PC-9 (cell line): ENCODE measurements around the gene GRIA1.

Source experiments
- CTCF ChIP-seq: fragments of 200-600 bp; sonication (generic); conservative IDR thresholded peaks from 2 replicates; pipeline ENCODE4 v1.6.1; 2017; ENCODE audit warnings: mixed run types, antibody characterized with exemption, mild to moderate bottlenecking, moderate library complexity
- EZH2 ChIP-seq: fragments of 200-600 bp; sonication (generic); IDR thresholded peaks from 2 replicates; pipeline ENCODE4 v1.8.0; 2017; ENCODE audit warnings: antibody characterized with exemption, low read depth

- TF ChIP-seq CTCF, result no peak
- TF ChIP-seq EZH2, result no peak
Measured at GRCh38 chr5:153613144-153613543, 122.7 kb downstream of the GRIA1 start.
